ENCODE measurements around the gene TSPAN5.

The TSPAN5 gene

GRCh38 chr4:98517218-98518021 lies 141.0 kb downstream of the TSPAN5 start:
- DNase-seq (ENCODE audit: low read depth) = no peak

DNA sequence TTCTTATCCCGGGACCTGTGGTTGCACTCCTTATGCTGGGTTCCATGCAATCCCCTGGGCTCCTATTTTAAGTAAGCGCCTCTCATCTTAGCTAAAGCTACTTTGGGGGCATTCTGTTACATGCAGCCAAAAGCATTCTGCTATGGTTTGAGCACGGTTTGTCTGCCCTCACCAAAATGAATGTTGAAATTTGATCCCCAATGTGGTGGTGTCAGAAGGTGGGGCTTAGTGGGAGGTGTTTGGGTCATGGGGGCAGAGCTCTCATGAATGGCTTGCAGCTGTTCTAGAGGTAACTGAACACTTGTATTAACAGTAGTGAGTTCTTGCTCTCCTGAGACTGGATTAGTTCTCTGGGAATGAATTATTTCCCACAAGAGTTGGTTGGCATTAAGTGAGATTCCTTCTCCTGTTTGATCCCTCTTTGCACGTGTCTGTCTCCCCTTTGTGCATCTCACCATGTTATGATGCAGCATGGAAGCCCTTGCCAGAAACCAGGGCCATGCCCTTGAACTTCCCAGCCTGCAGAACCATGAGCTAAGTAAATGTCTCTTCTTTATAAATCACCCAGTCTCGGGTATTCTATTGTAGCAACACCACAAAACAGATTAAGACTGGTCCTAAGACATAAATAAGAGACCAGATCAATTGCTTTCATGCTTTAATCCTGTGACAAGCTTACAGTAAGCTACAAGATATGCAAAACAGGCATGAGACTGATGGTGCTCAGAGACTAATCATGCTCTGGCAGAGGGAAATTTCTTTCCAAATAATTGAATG lies 141.8 kb downstream of the TSPAN5 start:
- no peak for DNase-seq (ENCODE audit: low read depth)

DNA sequence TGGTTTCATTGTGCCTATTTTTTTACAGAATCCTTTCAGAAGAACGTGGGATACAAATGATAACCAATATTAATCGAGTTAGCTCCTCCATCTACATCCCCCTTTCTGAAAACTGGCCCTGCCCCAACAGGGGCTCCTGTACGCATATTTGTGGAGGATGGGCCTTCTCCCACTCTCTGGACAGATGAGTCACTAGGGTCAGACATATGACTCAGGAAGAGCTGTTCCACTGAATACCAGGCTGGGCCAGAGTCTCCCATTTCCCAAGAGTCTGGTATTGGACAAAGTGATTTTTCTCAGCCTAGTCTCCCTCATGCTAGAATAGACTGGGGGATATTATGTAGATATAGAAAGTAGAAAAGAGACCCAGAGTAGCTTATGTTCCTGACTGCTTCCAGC lies 142.4 kb downstream of the TSPAN5 start:
- no peak for DNase-seq (ENCODE audit: low read depth)

GRCh38 chr4:98515470-98515809 lies 143.0 kb downstream of the TSPAN5 start:
- no peak for DNase-seq (ENCODE audit: low read depth)

DNA sequence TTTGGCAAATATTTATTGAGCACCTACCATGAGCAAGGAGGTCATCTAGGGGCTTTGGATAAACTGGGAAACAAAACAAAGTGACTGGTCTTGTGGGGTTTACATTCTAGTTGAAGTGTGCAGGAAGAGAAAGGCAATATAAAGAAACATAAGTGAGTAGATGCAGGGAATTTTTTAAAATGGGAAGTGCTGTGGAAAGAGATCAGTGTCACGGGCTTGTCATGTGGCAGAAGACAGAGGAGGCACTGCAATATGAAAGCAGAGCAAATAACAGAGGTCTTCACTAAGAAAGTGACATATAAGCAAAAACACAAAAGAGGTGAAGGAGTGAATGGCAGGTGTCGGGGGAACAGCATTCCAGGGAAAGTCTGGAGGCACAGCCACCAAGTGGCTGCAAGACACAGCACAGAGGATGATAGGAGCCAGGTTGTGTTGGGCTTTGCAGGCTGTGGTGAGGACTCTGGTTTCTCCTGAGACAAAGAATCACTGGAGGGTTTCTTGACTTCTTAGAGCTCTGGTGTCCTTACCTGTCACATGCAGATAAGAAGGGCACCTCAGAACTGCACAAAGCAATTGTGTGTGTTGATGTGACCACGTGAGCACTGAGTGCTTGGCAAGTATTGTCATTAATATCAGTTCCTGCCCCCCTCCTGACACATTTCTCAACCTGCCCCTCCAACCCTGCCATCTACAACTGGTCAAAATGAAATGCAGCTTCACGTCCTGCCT lies 143.5 kb downstream of the TSPAN5 start:
- no peak for DNase-seq (ENCODE audit: low read depth)

DNA sequence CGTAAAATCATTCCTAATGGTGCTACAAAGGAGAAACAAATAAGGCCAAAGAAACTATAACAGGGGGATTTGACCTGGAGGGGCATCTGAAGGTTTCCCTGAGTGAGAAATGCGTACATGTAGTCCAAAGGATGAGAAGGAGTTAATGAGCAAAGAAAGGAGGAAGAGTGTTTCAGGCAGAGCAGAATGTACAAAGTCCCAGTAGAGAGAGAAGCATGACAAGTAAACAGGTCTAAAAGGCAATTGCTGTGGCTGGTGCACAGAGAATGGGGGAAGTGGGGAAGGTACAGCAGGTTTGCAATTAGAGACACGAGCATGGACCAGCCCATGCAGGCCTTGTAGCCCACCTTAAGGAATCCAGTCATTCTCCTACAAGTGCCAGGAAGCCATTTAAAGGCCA lies 145.5 kb downstream of the TSPAN5 start:
- no peak for DNase-seq (ENCODE audit: low read depth)

DNA sequence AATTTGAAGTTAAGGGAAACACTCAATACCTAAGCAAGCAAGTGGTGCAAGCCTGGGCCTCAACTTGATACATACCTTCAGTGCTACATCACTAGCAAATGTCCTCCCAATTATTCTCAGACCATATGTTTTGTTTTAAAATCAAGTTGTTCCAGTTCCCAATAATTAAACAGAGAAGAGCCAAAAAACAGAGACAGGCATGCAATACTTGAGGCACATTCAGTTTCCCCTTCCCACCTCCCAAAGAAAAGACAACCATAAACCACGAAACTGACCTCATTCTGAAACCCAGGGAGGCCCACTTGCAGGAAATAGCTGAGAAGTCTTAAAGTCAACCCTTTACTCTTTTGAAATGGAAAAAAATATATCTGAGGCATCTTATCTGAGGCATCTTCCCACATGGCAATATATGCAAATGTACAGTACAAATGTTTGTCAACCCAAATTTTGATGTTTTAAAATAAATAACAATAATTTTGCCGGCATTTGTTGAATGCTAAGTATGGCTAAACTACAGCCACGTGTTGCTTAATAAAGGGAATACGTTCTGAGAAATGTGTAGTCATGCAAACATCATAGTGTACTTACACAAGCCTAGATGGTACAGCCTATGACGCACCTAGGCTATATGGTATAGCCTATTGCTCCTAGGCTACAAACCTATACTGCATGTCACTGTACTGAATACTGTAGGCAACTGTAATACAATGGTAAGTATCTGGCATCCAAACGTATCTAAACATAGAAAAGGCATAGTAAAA lies 147.5 kb downstream of the TSPAN5 start:
- no peak for DNase-seq (ENCODE audit: low read depth)

DNA sequence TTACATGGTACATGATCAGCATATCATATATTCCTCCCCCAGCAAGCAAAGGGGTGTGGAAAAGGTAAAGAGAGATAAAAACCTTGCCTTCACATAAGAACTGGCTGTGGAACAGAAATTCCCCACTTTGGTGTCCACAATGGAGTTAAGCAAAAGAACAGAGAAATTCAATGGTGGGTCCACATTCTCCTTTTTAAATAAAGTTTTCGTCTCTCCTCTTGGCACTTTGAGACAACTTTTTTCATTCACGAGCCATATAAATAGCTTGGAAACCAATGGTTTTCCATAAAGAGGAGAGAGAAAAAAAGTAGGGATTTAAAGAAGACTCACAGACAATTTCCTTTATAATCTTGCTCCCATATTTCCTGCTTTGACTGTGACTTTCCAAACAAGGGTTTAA lies 148.1 kb downstream of the TSPAN5 start:
- no peak for DNase-seq (ENCODE audit: low read depth)

GRCh38 chr4:98509721-98510120 lies 148.7 kb downstream of the TSPAN5 start:
- no peak for DNase-seq (ENCODE audit: low read depth)

DNA sequence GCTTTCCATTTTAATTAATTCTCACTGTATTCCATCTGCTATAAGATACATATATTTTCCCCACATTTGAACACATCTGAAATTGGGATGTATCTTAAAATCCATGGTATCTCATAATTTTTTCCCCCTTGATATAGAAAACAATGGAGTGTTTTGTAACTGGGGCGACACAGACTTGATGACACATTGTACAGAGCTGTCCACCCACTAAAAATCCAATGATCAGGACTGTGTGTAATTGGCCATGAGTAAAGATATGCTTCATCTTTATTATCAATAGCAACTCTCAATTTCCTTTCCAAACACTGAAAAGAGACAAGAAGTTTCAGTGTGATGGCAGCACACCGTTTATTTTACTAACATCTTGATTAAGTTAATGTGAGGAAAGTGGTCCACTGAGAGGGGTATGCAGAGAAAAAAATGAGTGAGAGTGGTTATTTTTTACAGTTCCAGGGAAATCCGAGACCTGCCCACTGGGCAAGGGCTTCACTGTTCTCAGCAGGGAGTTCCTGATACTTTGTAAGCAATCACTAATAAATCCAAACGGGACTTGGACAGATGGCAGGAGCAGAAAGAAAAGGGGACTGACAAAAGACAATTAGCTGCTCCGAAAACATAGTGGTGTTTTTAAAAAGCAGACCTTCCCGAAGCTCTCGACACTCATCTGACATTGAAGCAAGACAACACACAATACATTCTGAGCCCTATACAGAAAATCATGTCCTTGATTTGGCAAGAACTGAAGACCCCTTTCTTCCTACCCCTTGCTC lies 149.4 kb downstream of the TSPAN5 start:
- DNase-seq (ENCODE audit: low read depth) = no peak

DNA sequence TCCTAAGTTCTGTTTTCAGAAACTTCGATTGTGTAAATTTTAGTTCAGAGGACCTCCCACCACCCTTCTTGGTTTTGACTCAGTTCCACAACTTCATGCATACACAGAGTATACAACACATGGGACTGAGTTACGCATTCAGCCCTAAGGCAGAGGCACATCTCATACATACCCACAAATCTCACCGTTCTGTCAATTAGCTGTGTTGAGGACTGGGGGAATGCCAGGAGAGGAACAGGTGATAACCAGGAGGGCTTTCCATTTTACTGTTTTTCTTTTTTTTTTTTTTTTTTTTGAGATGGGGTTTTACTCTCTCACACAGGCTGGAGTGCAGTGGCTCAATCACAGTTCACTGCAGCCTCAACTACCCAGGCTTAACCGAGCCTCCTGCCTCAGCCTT lies 150.2 kb downstream of the TSPAN5 start:
- no peak for DNase-seq (ENCODE audit: low read depth)

DNA sequence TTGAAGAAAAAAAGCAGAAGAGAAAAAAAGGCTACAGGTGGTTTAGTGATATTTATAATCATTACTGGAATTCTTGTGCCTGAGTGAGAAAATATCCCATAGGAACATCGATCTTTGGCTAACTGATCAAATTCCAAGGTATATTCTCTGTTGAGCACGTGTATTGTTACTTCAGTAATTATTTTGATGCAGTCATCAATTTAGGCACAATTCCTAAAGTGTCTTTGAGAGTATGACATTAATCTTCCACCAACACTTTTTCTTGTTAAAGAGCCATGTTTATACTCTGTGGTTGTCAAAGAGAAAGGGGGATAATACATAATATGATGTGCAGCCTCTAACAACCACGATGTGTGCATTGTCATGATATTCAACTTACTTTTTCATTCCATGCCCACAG lies 151.1 kb downstream of the TSPAN5 start:
- DNase-seq (ENCODE audit: low read depth) = no peak

- DNase-seq (ENCODE audit: low read depth) = no peak
These were observed 151.8 kb downstream of the TSPAN5 start for GRCh38 chr4:98506462-98507132.

DNA sequence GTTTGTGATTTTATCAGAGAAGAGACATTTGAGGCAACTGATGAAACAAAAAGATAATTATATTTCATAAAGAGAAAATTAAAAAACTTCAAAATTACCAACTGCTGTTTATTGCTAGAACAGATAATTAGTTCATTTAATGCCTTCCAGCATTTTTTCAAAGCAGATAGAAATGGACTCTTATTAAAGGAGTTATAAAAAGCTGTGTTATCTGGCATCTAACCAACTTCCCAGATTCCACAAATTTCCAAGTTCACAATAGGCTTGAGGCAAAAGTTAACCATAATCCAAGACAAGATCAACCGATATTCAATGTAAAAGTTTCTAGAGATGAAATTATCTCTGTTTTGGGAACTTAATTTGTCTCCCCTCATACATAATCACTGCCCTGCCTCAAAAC lies 152.4 kb downstream of the TSPAN5 start:
- no peak for DNase-seq (ENCODE audit: low read depth)

DNA sequence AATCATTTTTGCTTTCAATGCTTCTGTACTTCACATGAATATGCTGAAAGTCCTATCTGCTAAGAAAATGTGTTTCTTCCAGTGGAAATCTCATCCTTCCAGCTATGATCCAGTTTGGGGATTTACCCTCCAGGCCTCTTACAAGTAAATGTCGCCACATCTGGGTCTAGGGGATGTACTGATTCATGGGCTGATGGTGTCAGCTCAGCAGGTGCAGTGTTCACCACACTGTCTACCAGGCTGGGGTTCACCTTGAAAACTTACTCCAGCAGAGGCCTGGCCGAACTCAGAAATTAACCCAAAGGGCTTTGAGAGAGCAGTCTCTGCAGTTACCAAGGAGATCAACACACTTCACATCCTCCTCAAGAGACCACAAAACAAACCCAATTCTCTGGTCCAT lies 154.3 kb downstream of the TSPAN5 start:
- no peak for DNase-seq (ENCODE audit: low read depth)

GRCh38 chr4:98503676-98504075 lies 154.7 kb downstream of the TSPAN5 start:
- DNase-seq (ENCODE audit: low read depth) = no peak

DNA sequence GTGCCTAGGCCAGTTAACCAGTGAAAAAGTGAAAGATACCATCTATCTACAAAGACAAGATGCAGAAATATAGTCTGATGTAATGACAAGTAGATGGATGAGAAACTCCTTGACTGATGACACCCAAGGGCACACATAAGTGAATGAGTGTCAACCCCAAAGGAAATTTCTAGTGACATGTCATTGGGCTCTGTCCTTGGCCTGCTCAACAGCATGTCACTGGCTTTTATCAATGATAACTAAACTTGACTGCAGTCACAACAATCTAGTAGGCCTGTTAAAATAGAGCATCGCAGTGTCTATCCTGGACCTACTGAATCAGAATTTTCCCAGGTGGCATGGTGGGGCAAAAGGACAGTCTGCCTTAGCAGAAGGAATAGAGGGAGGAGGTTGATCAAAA lies 155.8 kb downstream of the TSPAN5 start:
- no peak for DNase-seq (ENCODE audit: low read depth)

GRCh38 chr4:98502031-98502430 lies 156.4 kb downstream of the TSPAN5 start:
- DNase-seq (ENCODE audit: low read depth) = no peak

DNA sequence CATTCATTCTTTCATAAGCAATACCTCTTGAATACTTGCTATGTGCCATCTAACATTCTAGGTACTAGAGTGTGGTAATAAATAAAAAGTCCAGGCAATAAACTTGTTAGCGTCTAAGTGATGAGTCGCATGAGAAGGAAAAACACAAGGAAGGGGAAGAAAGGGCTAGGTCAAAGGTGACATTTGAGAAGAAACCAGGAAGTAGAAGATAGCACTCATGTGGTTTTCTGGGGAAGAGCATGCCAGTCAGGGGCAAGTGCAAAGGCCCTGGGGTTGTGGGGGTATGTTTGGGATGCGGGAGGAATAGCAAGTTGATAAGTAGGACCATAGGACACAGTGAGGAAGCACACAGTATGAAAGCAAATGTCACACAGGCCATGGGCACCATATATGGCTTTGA lies 157.0 kb downstream of the TSPAN5 start:
- no peak for DNase-seq (ENCODE audit: low read depth)

DNA sequence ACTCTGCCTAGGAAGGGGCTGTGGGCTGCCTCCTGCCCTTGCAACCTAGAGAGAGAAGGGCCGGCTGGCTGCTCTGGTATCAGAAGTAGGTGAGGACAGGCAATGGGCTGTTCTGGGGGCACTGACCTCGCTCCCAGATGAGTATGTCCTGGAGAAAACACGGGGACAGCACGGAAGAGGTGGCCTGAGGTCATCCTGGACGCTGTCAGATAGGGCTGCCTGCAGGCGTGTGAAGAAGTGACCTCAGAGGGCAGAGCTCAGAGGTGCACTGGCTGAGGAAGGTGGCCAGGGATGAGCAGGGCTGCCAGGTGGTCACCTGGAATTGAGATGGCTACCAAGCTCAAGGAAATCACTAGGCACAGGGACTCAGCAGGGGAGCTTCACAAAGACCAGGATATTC lies 159.6 kb downstream of the TSPAN5 start:
- DNase-seq (ENCODE audit: low read depth) = no peak
